ENCODE data around the gene RPL27. TPM values are rescaled to one million over a fixed set of nuclear protein-coding genes. Genes with fewer than 3 reads are reported as not detected.

Gene RPL27
- total RNA-seq, 4 donors from 2014 or later: 912 to 2,032 (median 1,085) TPM

DNA sequence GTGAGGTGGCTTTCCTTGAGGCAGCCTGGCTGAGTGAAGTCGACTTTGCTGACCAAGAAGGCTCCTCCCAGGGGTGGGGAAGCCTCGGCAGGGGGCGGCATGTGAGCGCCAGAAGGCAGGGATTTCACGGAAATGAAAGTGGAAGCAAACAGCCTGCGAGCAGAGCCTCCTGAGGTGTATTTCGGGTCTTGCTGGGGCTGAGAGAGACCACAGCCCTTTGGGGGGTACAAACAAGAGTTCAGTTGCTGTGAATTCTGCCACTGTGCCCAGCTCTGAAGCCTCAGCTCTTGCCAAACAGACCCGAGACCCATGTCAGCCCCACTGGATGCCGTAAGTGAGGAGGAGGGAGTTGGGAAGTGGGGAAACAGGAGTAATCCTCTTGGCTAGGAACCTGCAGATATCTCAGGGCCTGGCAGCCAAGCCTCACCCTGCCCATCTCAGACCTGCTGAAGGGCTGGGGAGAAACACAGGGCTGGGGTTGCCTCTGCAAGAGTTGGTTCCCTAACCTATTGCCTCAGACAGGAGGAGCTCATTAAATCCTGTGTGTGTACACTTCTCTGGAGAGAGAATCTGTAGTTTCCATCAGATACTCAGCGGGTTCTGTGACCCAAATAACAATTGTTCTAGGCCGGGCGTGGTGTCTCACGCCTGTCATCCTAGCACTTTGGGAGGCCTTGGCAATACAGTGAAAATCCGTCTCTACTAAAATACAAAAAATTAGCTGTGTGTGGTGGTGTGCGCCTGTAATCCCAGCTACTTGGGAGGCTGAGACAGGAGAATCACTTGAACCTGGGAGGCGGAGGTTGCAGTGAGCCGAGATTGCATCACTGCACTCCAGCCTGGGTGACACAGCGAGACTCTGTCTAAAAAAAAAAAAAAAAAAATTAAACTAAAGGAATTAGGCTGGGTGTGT is 8.7 kb downstream of the RPL27 start, which contains the start of gene IFI35:
Gene IFI35 (plus strand): TSS at position 146 of the 913 bp plus-strand sequence. CDS start 164 bp downstream, at position 310.
- TF ChIP-seq CTCF (IDR thresholded peaks at IDR 0.05; ENCODE audit: low read depth): no peak

- TF ChIP-seq CTCF (IDR thresholded peaks at IDR 0.05; ENCODE audit: low read depth): no peak
Measured at GRCh38 chr17:43010667-43011308, 12.6 kb downstream of the RPL27 start.

- no peak for TF ChIP-seq CTCF (IDR thresholded peaks at IDR 0.05; ENCODE audit: low read depth)
Measured at GRCh38 chr17:43011728-43012472, 13.7 kb downstream of the RPL27 start.

DNA sequence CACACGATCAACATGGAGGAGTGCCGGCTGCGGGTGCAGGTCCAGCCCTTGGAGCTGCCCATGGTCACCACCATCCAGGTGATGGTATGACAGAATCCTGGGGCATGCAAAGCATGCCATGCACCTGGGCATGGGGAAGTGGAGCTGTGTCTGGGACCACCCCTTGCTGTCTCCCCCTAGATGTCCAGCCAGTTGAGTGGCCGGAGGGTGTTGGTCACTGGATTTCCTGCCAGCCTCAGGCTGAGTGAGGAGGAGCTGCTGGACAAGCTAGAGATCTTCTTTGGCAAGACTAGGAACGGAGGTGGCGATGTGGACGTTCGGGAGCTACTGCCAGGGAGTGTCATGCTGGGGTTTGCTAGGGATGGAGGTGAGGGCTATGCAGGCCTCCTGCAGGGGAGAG is 15.1 kb downstream of the RPL27 start:
- TF ChIP-seq CTCF (IDR thresholded peaks at IDR 0.05; ENCODE audit: low read depth): no peak

- TF ChIP-seq CTCF (IDR thresholded peaks at IDR 0.05; ENCODE audit: low read depth): no peak
Measured at GRCh38 chr17:43014020-43014648, 15.9 kb downstream of the RPL27 start.

GRCh38 chr17:43014649-43015542 is 16.7 kb downstream of the RPL27 start:
- TF ChIP-seq CTCF (IDR thresholded peaks at IDR 0.05; ENCODE audit: low read depth): no peak
